SK-N-SH treated with all-trans-retinoic acid at 6 μM for 48 hours (cell line): ENCODE measurements around the gene ADGRL2.

Source experiments
- ATAC-seq: fragments of 200-7000 bp; cut with Tn5 transposase; 3 replicates; pipeline ENCODE4 v1.9.1; 2020; ENCODE audit warnings: mild to moderate bottlenecking, moderate library complexity
- ARNTL ChIP-seq: fragments of 450-650 bp; formaldehyde crosslinking; IDR thresholded peaks from 2 replicates; pipeline ENCODE4 v1.5.0; 2020; ENCODE audit warnings: low read depth, mild to moderate bottlenecking, moderate library complexity, borderline replicate concordance
- ESRRG ChIP-seq: fragments of 250-450 bp; sonication (Bioruptor Pico); IDR thresholded peaks from 2 replicates; pipeline ENCODE4 v1.6.1; 2021; ENCODE audit warnings: mild to moderate bottlenecking
- GLIS3 ChIP-seq: fragments of 250-450 bp; sonication (Bioruptor Pico); IDR thresholded peaks from 2 replicates; pipeline ENCODE4 v1.5.0; 2020; ENCODE audit warnings: mild to moderate bottlenecking, moderate library complexity
- ISL1 ChIP-seq: fragments of 250-450 bp; sonication (Bioruptor Pico); IDR thresholded peaks from 2 replicates; pipeline ENCODE4 v2.1.2; 2022; ENCODE audit warnings: mild to moderate bottlenecking, moderate library complexity
- OSR1 ChIP-seq: fragments of 250-450 bp; sonication (Bioruptor Pico); IDR thresholded peaks from 2 replicates; pipeline ENCODE4 v1.8.0; 2022; ENCODE audit warnings: moderate library complexity, mild to moderate bottlenecking, inconsistent platforms
- POU6F1 ChIP-seq: fragments of 250-450 bp; sonication (Bioruptor Pico); IDR thresholded peaks from 2 replicates; pipeline ENCODE4 v1.8.0; 2021; ENCODE audit warnings: low read depth, mild to moderate bottlenecking, moderate library complexity, borderline replicate concordance
- PPARA ChIP-seq: fragments of 250-450 bp; sonication (Bioruptor Pico); IDR thresholded peaks from 2 replicates; pipeline ENCODE4 v1.5.0; 2020; ENCODE audit warnings: mild to moderate bottlenecking, borderline replicate concordance
- RARB ChIP-seq: fragments of 250-450 bp; sonication (Bioruptor Pico); IDR thresholded peaks from 2 replicates; pipeline ENCODE4 v1.8.0; 2021; ENCODE audit warnings: mild to moderate bottlenecking, moderate library complexity
- SNAI2 ChIP-seq: fragments of 250-450 bp; sonication (Bioruptor Pico); IDR thresholded peaks from 2 replicates; pipeline ENCODE4 v1.5.0; 2020; ENCODE audit warnings: mild to moderate bottlenecking, moderate library complexity
- TCF4 ChIP-seq: fragments of 250-450 bp; sonication (Bioruptor Pico); IDR thresholded peaks from 2 replicates; pipeline ENCODE4 v1.8.0; 2021; ENCODE audit warnings: mild to moderate bottlenecking, moderate library complexity, borderline replicate concordance
- TOX ChIP-seq: fragments of 250-450 bp; sonication (Bioruptor Pico); IDR thresholded peaks from 2 replicates; pipeline ENCODE4 v1.8.0; 2021; ENCODE audit warnings: mild to moderate bottlenecking, moderate library complexity, borderline replicate concordance
- ZC3H10 ChIP-seq: fragments of 250-450 bp; sonication (Bioruptor Pico); IDR thresholded peaks from 2 replicates; pipeline ENCODE4 v1.5.1; 2021; ENCODE audit warnings: mild to moderate bottlenecking, moderate library complexity
- ZFP3 ChIP-seq: fragments of 250-450 bp; sonication (Bioruptor Pico); IDR thresholded peaks from 2 replicates; pipeline ENCODE4 v1.5.0; 2020; ENCODE audit warnings: mild to moderate bottlenecking, moderate library complexity
- ZNF565 ChIP-seq: fragments of 450-650 bp; formaldehyde crosslinking; conservative IDR thresholded peaks from 2 replicates; pipeline ENCODE4 v1.5.0; 2020; ENCODE audit warnings: low read depth, mild to moderate bottlenecking, moderate library complexity
- ZNF70 ChIP-seq: fragments of 450-650 bp; formaldehyde crosslinking; IDR thresholded peaks from 2 replicates; pipeline ENCODE4 v1.5.0; 2020; ENCODE audit warnings: mild to moderate bottlenecking, moderate library complexity
- ZNF8 ChIP-seq: fragments of 450-650 bp; formaldehyde crosslinking; IDR thresholded peaks from 2 replicates; pipeline ENCODE4 v1.5.0; 2020; ENCODE audit warnings: mild to moderate bottlenecking, moderate library complexity
- TF ChIP-seq, protein P1 (sequence below): fragments of 250-450 bp; sonication (Bioruptor Pico); IDR thresholded peaks from 2 replicates; pipeline ENCODE4 v1.5.0; 2020; ENCODE audit warnings: mild to moderate bottlenecking, moderate library complexity
- TF ChIP-seq, protein P2 (sequence below): fragments of 250-450 bp; sonication (Bioruptor Pico); IDR thresholded peaks from 2 replicates; pipeline ENCODE4 v1.5.1; 2021; ENCODE audit warnings: mild to moderate bottlenecking, moderate library complexity

Gene ADGRL2

DNA sequence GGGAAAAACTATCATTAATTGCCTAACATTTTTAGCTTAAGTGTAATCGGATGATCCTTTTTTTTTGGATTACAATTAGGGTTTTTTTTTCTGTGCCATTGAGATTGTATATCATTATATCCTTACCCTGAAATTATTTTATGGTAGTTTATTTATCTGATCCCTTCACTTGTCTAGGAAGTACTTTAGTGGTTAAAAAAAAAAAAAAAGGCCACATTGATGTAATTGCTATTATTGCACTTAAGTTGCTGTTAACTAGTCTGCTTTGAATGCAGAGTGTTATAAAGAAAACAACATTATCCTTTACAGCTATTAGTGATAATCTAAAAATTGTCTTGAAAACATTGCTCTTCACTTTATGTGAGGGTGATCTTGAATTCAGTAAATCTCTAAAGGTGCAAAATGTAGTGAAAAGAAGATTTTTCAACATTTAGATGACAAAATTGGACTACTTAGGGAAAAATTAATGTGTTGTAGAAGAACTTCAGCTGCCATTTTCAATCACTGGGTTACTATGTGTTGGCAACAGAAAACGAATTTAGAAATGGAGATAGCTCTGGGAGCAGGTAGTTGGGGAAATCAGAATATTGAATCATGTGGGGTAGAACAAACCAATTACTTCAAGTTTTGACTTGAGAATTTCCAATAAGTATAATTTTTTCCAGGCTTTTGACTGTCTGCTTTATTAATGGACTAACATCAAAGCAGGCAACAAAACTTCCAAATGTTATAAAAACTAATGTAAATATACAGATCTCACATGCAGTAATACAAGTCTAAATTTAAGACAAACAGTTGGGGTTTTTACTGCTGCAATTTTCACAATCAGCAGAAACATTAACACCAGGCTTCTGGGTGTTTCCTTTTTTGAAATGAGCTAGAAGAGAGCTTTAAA is 5.0 kb downstream of the ADGRL2 start:
- no peak for TF ChIP-seq POU6F1 (CRISPR knock-in tag)
- TF ChIP-seq, protein P1, sequence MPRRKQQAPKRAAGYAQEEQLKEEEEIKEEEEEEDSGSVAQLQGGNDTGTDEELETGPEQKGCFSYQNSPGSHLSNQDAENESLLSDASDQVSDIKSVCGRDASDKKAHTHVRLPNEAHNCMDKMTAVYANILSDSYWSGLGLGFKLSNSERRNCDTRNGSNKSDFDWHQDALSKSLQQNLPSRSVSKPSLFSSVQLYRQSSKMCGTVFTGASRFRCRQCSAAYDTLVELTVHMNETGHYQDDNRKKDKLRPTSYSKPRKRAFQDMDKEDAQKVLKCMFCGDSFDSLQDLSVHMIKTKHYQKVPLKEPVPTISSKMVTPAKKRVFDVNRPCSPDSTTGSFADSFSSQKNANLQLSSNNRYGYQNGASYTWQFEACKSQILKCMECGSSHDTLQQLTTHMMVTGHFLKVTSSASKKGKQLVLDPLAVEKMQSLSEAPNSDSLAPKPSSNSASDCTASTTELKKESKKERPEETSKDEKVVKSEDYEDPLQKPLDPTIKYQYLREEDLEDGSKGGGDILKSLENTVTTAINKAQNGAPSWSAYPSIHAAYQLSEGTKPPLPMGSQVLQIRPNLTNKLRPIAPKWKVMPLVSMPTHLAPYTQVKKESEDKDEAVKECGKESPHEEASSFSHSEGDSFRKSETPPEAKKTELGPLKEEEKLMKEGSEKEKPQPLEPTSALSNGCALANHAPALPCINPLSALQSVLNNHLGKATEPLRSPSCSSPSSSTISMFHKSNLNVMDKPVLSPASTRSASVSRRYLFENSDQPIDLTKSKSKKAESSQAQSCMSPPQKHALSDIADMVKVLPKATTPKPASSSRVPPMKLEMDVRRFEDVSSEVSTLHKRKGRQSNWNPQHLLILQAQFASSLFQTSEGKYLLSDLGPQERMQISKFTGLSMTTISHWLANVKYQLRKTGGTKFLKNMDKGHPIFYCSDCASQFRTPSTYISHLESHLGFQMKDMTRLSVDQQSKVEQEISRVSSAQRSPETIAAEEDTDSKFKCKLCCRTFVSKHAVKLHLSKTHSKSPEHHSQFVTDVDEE (CRISPR knock-in tag), result no peak
- TF ChIP-seq TCF4 (CRISPR knock-in tag), result no peak
- TF ChIP-seq, protein P2, sequence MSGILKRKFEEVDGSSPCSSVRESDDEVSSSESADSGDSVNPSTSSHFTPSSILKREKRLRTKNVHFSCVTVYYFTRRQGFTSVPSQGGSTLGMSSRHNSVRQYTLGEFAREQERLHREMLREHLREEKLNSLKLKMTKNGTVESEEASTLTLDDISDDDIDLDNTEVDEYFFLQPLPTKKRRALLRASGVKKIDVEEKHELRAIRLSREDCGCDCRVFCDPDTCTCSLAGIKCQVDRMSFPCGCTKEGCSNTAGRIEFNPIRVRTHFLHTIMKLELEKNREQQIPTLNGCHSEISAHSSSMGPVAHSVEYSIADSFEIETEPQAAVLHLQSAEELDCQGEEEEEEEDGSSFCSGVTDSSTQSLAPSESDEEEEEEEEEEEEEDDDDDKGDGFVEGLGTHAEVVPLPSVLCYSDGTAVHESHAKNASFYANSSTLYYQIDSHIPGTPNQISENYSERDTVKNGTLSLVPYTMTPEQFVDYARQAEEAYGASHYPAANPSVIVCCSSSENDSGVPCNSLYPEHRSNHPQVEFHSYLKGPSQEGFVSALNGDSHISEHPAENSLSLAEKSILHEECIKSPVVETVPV (CRISPR knock-in tag), result no peak
- no peak for ATAC-seq

DNA sequence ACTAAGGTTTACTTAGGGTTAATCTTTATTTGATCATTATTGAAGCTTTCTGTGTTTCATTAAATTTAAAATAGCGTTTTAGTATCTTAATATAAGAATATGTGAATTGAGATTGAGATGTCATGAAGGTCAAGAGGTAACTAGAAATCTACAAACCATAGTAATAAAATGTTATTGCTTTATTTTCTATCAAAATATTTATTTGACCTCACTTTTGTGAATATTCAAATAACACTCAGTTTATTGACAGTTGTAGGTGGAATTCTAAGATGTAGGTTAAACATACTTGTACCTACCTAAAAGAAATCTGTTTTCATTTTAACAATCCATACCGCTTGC is 5.7 kb downstream of the ADGRL2 start:
- TF ChIP-seq ZFP3 (CRISPR knock-in tag) (no peak), ESRRG (CRISPR knock-in tag) (no peak), ZNF565 (CRISPR knock-in tag) (no peak)
- TF ChIP-seq, protein P1 (CRISPR knock-in tag), result no peak
- ATAC-seq, result no peak

GRCh38 chr1:81808760-81809159 is 8.0 kb downstream of the ADGRL2 start:
- peak; percentile 71 for ATAC-seq
- peak; percentile 69; the same call in 1 of the 2 replicates for TF ChIP-seq TCF4 (CRISPR knock-in tag)
- TF ChIP-seq GLIS3, result no peak
- TF ChIP-seq ARNTL (CRISPR knock-in tag), result no peak
- TF ChIP-seq RARB (CRISPR knock-in tag), result no peak; the same call in 1 of the 2 replicates
- no peak for TF ChIP-seq ZNF8 (CRISPR knock-in tag)
- 0 out of 2 replicates have a peak, but pooled peaks have one; percentile 46 for TF ChIP-seq ZC3H10
- TF ChIP-seq SNAI2 (CRISPR knock-in tag), result no peak
- peak; percentile 83; the same call in 1 of the 2 replicates for TF ChIP-seq TOX (CRISPR knock-in tag)
- no peak for TF ChIP-seq PPARA (CRISPR knock-in tag)
- TF ChIP-seq POU6F1 (CRISPR knock-in tag), result 0 out of 2 replicates have a peak, but pooled peaks have one; percentile 57
- 0 out of 2 replicates have a peak, but pooled peaks have one; percentile 36 for TF ChIP-seq ZNF70
- TF ChIP-seq OSR1, result no peak
- no peak for TF ChIP-seq ZFP3 (CRISPR knock-in tag)
- TF ChIP-seq, protein P2 (CRISPR knock-in tag), result no peak
- TF ChIP-seq, protein P1 (CRISPR knock-in tag), result peak; percentile 76; the same call in 1 of the 2 replicates
- TF ChIP-seq ISL1 (CRISPR knock-in tag), result peak; percentile 71
